ENCODE results near the gene SFMBT1.

- TF ChIP-seq CTCF (IDR thresholded peaks at IDR 0.05) (no peak), EP300 (IDR thresholded peaks at IDR 0.05) (no peak), POLR2A (IDR thresholded peaks at IDR 0.05) (no peak)
Measured at GRCh38 chr3:53056442-53056841, 10.6 kb upstream of the SFMBT1 start.
